GM20000 (cell line): ENCODE results near the gene HRG.

Experiments
- DNase-seq: peaks from one replicate; pipeline ENCODE4 v3.0.0; 2012; ENCODE audit warnings: low spot score
- TF ChIP-seq, protein P1 (sequence below): IDR thresholded peaks from 2 replicates; pipeline ENCODE4 v1.5.1; 2012; ENCODE audit warnings: mild to moderate bottlenecking, control low read depth; ENCODE audit errors: extremely low read depth, missing control alignments

The HRG gene

DNA sequence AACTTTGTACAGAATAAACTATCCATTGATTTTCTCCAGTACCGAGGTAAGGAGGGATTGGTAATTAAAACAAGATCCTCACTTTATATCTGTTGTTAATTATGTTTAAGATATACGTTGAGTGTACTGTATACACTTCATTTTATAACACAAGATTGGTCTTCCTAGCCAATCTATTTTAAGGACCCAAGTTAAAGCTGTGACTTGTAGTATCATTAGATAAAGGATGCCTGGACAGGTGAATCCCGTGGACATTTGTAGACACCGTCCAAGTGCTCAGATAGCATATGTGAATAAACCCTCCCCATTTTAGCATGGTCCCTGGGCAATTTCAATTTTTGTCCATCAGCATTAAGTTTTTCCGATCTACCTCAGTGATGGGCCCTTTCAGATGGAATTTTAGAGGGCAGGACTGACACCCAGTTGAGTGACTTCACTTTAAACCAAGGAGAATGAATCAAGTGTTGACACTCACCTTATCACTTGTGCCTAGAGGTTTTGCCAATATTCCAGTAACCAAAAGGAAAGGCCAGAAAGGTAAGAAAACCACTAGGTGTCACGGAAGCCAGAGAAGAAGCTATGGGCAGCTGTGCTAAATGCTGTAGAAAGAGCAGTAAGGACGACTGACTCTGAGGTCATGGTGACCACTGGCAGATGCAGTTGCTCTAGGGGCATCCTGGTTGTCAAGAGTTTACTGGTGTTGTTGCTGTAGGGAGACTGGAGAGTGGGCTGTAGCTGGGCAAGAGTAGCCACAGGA lies 43.7 kb upstream of the HRG start:
- TF ChIP-seq, protein P1, sequence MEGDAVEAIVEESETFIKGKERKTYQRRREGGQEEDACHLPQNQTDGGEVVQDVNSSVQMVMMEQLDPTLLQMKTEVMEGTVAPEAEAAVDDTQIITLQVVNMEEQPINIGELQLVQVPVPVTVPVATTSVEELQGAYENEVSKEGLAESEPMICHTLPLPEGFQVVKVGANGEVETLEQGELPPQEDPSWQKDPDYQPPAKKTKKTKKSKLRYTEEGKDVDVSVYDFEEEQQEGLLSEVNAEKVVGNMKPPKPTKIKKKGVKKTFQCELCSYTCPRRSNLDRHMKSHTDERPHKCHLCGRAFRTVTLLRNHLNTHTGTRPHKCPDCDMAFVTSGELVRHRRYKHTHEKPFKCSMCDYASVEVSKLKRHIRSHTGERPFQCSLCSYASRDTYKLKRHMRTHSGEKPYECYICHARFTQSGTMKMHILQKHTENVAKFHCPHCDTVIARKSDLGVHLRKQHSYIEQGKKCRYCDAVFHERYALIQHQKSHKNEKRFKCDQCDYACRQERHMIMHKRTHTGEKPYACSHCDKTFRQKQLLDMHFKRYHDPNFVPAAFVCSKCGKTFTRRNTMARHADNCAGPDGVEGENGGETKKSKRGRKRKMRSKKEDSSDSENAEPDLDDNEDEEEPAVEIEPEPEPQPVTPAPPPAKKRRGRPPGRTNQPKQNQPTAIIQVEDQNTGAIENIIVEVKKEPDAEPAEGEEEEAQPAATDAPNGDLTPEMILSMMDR: no peak
- no peak for DNase-seq

DNA sequence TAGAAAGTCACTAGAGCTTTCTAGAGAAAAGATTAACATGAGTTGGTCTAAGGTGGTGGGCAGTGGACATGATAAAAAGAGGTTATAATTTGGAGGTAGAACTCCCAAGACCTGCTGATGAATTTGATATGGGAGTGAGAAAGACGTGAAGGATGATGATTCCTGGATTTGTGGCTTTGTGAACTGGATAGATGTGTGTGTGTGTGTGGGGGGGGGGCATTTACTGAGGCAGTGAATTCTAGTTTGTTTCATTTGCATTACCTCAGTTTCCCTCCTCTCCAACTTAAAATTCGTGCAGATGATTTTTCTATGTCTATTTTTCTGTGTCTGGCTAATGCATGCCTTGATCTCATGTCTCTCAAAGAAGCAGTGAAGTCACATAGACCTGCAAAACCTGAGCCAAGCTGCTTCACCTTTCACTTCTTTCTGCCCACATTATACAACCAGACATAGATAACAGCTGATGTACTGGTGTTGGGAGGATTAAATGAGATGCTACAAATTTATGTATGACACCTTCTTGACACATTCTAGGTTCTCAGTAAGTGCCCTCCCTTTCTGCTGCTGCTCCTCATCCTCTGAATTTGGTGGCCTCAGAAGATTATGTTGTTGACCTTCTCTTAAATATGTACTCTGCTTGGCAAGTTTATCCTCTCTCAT lies 43.0 kb upstream of the HRG start:
- TF ChIP-seq, protein P1: no peak
- DNase-seq: no peak

DNA sequence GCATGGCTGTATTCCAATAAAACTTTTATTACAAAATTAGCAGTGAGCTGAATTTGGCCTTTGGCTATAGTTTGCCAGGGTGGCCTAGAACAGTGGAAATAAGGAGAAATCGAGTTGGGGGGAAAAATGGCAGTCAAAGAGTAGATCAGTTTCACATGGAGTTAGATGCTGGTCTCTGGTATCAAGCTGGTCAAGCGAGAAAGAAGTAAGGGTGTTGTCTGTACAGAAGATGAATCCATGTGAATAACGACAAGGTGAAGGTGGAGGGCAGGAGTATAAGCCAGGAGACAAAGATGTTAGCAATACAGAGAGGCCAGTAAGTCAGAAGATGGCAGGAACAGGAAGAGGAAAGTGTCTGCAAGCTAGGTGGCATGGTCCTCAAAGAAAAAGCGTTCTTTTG lies 41.2 kb upstream of the HRG start:
- no peak for DNase-seq
- TF ChIP-seq, protein P1: no peak

DNA sequence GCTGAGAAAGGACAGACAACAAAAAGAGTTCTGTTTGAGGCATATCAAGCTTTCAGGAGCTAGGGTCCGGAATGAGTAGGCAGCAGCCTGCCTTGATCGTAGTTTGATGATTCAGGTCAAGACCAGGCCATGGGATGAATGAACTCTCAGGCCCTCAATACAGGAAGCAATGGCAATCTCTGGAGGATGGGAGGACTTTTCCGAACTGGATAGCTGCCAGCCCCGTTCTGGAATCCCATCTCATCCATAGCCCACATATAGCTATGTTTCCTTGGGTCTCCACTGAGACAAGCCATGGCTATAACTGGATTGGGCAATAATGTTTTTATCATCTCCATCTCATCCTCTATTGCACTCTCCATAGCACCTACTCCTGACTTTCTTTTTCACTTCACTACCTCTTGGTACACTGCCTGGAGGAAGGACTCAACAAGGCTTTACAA lies 40.2 kb upstream of the HRG start:
- no peak for DNase-seq
- TF ChIP-seq, protein P1: no peak

DNA sequence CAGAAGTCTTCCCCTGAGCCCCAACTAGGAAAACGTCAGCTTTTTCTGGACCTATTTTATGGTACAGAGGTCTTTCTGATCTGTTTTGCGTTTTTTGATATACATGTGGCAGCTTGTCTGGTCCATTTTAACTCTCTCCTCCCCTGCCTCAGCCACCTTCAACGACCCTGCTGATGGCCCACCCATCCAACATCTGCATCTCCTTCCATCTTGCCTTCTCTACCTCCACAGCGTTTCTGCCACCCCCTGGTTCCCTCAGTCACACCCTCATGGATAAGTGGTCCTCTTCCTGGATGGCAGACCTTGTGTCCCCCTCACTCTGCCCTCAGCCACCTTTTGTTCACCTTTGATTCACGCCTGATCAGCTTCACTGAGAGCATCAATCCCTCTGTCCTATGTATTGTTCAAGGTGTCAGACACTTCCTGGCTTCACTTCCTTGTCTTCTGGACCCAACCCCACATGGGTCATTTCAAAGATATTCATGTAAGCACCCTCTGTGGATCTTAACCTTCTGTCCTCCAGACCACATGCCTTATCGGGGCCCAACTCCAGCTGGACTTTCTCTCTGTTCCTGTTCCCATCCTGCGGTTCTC lies 39.5 kb upstream of the HRG start:
- DNase-seq: no peak
- TF ChIP-seq, protein P1: no peak

DNA sequence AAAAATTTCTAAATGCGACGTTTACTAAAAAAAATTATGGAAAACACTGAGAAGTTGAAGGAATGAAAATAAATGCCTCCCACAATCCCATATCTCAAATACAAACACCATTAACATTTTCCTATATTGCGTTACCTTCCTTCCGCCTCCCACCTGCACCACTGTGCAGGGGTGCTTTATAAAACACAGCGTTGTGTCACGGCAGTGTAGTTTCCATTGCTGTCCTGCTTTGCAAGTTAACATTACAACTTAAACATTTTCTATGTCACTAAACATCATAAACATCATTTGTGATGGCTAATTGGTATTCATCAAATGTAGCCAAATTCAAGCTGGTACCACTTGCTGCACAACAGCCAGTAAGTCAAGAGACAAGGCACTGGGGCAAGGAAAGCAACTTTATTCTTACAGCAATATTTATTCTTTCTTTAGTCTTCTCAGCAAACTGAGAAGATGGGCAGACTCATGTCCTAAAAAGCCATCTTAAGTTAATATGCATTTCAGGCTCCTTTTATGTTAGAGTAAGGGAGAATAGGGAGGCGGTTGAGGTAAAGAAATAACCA lies 37.9 kb upstream of the HRG start:
- no peak for DNase-seq
- TF ChIP-seq, protein P1: no peak

DNA sequence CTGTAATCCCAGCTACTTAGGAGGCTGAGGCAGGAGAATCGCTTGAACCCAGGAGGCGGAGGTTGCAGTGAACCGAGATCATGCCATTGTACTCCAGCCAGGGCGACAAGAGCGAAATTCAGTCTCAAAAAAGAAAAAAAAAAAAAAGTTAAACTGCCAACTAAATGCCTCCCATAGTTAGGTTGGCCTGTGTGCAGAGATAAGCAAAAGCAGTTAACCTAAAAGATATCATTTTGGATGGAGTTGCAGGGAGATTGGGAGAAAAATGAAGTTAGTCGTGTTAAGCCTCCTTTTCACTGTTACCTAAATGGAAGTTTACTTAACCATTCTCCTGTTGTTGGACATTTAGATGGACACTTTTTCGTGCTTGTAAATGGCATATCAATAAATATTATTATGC lies 37.1 kb upstream of the HRG start:
- DNase-seq: no peak
- TF ChIP-seq, protein P1: no peak
